Retinal pigment epithelial cell (primary cell): ENCODE data around the gene ANKS1B.

ENCODE experiments used
- DNase-seq: peaks from one replicate; pipeline ENCODE4 v3.0.0-alpha.2; 2010; ENCODE audit warnings: low read depth
- H3K4me3 ChIP-seq: 2 replicates; pipeline ENCODE4 v1.5.1; 2011; ENCODE audit warnings: mild to moderate bottlenecking, low read length, control low read depth, moderate library complexity
- TF ChIP-seq, protein P1 (sequence below): conservative IDR thresholded peaks from 2 replicates; pipeline ENCODE4 v1.5.1; 2011; ENCODE audit warnings: low read depth, low read length, control low read depth, inconsistent platforms

The ANKS1B gene

DNA sequence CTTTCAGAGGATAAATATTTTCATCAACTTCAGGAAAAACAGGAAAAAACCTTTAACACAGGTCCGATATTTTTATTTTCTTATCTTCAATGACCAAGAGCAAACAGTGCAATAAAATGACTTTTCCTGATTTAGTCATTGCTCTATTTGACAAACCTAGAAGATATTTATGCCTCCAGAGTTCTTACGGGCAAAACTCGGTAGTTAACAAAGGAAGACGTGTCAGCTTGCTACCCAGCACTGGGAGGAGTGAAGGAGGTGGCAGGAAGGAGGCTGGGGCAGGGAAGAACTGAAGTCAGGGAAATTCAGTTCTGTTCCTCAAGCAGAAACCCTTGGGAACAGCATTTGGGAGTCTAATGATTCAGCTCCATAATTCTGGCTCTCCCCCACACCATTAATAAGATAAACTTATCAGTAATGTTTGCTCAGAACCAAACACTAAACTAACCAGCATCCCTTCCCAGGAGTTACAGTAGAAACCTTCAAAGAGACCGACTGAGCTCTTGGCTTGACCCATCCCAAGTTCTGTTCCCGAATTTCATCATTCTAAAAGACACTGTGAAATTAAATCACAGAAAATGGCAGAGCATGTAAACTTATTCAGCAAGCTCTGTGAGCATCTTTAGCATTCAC, 1176.4 kb downstream of the ANKS1B start:
- H3K4me3 ChIP-seq: no peak overlapping the region
- DNase-seq: no peak
- TF ChIP-seq, protein P1, sequence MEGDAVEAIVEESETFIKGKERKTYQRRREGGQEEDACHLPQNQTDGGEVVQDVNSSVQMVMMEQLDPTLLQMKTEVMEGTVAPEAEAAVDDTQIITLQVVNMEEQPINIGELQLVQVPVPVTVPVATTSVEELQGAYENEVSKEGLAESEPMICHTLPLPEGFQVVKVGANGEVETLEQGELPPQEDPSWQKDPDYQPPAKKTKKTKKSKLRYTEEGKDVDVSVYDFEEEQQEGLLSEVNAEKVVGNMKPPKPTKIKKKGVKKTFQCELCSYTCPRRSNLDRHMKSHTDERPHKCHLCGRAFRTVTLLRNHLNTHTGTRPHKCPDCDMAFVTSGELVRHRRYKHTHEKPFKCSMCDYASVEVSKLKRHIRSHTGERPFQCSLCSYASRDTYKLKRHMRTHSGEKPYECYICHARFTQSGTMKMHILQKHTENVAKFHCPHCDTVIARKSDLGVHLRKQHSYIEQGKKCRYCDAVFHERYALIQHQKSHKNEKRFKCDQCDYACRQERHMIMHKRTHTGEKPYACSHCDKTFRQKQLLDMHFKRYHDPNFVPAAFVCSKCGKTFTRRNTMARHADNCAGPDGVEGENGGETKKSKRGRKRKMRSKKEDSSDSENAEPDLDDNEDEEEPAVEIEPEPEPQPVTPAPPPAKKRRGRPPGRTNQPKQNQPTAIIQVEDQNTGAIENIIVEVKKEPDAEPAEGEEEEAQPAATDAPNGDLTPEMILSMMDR: no peak

DNA sequence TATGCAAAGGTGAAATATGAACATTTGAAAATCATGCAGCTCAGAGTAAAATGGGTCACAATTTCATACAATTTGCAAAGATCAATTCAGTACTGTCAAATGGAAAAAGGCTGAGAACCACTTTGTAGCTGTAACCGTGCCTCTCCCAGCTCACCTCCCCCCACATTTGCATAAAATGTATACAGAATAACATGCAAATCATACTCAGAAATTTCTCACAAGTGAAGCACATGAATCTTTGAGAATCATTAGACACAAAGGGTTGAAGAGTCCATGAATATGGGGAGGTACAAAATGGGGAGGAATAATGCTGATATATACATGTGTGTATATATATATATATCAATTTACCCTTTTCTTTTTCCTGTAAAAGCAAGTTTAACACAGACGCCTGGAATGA, 1177.5 kb downstream of the ANKS1B start:
- H3K4me3 ChIP-seq: no peak overlapping the region
- no peak for DNase-seq
- TF ChIP-seq, protein P1: no peak

DNA sequence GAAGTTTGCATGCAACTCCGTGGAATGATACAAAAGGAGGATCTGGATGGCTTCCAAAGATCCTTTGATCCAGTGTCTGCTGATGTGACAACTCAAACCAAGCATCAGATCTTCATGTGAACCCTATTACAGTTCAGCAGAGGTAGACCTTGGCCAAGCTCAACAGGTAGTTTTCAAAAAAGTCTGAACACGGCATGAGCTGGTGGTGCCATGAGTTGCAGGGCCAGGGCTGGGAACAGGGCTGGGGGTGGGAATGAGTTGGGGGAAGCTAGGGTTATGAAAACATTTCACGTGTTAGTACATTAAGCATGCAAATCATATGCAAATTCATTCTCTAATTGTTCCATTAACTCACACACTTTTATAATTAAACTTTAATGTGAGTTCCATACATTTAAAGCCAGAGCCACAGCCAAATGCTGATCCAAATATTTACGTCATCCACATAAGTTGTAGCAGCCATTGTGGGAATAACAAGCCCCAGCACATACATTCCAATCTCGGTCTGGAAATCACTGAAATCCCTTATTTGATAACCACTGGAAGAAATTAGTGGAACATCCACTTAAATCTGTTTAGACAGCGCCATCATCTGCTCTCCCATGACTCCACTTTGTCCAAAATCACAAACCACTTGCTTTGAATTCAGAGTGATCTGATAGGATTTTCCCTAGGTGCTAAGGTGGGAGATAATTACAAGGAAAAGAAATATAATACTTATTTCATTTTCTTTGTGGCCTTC, 1181.1 kb downstream of the ANKS1B start:
- DNase-seq: no peak
- no peak overlapping the region for H3K4me3 ChIP-seq
- TF ChIP-seq, protein P1: no peak

DNA sequence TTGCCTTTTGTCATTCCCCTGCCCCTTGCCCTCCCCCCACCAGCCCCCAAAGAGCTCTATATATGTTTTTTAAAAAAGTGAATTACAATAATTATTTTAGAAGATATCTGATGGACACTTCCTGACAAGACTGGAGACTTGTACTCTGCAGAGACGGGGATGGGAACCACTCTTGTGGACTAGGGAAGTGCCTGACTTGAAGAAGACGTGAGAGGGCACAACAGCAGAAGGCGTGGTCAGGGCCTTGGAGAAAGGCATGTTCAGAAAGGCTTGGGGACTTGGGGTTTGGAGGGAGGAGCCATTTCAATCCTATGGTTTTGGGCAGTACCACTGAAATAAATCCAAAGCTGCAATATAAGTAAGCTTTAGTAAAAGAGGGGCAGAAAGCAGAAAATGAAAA, 1184.9 kb downstream of the ANKS1B start:
- DNase-seq: no peak
- H3K4me3 ChIP-seq: no peak overlapping the region
- TF ChIP-seq, protein P1: no peak

DNA sequence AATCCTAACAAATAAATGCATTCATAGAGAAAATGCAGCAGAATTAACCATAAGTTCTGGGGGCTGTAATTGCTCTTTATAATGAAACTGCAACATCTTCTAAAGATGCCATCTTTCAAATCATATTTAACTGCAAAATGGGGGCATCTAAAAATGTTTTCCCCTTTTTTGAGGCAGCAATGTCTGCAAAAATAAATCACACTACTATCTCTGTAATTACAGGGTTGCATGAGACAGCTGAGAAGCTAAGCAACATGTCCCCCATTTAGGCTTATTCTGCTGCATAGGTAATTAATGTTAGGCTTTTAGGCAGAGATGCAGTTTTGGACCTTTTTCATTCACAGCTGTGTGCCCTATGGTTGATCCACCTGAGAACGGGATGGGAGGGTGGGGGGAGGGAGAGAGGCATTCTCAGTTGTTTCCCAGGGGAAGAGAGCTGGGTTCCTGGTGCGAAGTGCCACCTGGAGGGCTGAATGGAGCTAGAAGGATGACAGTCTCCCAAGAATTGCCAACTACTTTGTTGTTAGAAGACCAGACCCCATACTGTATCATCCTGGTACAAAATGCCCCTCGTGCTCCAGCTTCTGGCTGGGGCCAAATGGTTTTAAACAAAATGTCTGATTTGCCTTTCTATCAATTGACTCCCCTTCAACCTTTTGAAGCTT, 1185.5 kb downstream of the ANKS1B start:
- TF ChIP-seq, protein P1: no peak
- no peak overlapping the region for H3K4me3 ChIP-seq
- no peak for DNase-seq

DNA sequence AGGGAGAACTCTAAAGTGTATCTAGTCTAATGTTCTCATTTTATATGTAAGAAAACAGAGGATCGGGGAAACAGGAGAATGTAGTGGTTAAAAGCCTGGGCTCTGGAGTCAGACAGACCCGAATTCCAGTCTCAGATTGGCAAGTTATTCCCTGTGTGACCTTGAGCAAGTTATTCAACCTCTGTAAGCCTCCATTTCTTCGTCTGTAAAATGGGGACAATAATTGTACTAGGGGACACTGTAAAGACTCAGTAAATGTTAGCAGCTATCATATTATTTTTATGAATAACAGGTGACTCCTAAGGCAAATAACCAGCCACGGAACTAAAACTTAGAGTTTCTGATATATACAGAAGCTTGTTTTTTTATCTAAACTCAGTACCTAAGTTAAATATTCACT, 1187.5 kb downstream of the ANKS1B start:
- TF ChIP-seq, protein P1: no peak
- DNase-seq: no peak
- no peak overlapping the region for H3K4me3 ChIP-seq
